PC-9 (cell line): ENCODE results near the gene GNG7.

Experiments used
- EZH2 ChIP-seq: fragments of 200-600 bp; sonication (generic); IDR thresholded peaks from 2 replicates; pipeline ENCODE4 v1.8.0; 2017; ENCODE audit warnings: antibody characterized with exemption, low read depth
- TF ChIP-seq, protein P1 (sequence below): fragments of 200-600 bp; sonication (generic); conservative IDR thresholded peaks from 2 replicates; pipeline ENCODE4 v1.6.1; 2017; ENCODE audit warnings: mixed run types, antibody characterized with exemption, mild to moderate bottlenecking, moderate library complexity

GRCh38 chr19:2615782-2616181 is 86.7 kb downstream of the GNG7 start:
- TF ChIP-seq EZH2: no peak
- TF ChIP-seq, protein P1, sequence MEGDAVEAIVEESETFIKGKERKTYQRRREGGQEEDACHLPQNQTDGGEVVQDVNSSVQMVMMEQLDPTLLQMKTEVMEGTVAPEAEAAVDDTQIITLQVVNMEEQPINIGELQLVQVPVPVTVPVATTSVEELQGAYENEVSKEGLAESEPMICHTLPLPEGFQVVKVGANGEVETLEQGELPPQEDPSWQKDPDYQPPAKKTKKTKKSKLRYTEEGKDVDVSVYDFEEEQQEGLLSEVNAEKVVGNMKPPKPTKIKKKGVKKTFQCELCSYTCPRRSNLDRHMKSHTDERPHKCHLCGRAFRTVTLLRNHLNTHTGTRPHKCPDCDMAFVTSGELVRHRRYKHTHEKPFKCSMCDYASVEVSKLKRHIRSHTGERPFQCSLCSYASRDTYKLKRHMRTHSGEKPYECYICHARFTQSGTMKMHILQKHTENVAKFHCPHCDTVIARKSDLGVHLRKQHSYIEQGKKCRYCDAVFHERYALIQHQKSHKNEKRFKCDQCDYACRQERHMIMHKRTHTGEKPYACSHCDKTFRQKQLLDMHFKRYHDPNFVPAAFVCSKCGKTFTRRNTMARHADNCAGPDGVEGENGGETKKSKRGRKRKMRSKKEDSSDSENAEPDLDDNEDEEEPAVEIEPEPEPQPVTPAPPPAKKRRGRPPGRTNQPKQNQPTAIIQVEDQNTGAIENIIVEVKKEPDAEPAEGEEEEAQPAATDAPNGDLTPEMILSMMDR: no peak
